Pulmonary artery endothelial cell (primary cell): ENCODE measurements around the gene MCC. TPM values are rescaled to one million over a fixed set of nuclear protein-coding genes. Genes with fewer than 3 reads are reported as not detected.

Source experiments
- DNase-seq: peaks from one replicate; pipeline ENCODE4 v3.0.0-alpha.2; 2011; ENCODE audit warnings: low read depth, low spot score
- total RNA-seq: library from RNA; depleted of rRNA; stranded (reverse); fragments of >200 nt; gene quantifications from 2 replicates; pipeline ENCODE4 v1.2.3, GENCODE V29; 2014

Gene MCC
- total RNA-seq, 1 donor from 2014 or later = 44.7 TPM

DNA sequence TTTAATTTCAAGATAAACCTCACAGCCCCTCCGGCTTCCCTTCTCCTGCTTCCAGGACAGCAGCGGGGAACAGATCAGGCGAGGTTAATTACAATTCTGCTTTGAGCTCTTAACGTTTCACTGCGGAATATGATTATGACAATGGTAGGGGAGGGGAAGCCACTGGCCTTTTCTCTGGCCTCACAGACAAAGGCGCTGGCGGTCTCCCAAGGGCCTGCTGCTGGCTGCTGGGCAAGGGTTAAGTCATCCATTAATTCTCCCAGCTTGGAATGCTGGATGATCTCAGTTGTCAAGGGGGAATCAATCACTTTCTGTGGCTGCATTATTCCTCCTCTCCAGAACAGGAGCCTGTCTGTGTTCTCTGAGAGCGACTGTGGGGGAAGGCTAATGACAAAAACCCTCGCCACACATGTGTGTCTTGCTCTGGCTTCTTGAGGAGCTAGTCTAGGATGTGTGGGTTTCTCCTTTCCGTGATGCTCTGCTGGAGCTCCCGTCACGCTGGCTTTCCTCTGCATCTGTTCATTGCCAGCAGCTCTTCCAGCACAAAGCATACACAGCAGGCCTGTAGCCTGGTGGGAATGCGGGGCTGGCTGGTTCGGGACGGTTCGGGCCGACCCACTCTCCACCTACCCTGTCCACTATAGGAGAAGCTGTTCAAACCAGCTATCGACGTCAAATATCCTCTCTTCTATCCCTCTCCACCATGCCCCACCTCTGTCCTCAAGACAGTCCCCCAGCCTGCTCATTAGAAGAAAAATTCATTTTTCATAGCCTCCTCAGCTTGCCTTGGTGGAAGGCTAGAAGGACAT lies 428.8 kb downstream of the MCC start:
- peak; percentile 58 for DNase-seq

DNA sequence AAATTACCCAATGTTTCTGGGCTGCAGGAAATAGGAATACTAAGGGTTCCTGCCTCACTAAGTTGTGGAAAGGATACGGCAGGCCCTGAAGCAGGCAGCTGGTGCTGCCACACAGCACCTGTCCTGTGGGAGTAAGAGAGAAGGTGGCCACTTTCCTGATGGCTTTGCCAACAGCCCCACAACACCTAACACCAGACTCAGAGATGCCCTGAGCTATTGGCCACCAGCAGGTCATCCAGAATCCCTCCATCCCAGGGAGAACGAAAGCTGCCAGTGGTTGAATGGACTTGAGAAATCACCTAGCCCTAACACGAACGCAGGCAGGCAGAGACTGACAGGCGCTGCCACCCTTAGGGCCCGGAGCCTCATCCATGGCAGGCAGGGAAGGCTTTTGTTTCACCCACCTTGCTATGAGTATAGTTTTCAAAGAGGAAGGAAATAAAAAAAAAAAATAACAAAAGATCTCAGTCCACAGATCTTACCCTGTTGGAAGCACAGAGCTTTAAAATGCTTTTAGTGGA lies 429.5 kb downstream of the MCC start:
- no peak for DNase-seq

DNA sequence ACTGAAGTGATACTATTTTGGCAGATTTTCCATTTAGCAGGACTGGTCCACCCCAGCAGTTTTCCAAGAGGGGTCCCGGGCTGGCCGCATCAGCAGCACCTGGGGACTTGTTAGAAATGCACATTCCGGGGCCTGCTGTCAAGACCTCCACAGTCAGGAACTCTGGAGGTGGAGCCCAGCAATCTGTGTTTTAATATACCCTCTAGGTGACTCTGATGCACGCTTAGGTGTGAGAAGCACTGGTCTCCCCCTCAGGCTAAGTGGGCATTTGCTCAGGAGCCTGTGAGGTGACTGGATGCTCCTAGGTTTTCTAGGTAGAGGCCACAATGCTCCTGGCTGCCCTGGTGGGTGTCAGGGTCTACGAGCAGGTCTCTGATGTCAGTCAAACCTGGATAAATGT lies 430.0 kb downstream of the MCC start:
- DNase-seq = no peak

DNA sequence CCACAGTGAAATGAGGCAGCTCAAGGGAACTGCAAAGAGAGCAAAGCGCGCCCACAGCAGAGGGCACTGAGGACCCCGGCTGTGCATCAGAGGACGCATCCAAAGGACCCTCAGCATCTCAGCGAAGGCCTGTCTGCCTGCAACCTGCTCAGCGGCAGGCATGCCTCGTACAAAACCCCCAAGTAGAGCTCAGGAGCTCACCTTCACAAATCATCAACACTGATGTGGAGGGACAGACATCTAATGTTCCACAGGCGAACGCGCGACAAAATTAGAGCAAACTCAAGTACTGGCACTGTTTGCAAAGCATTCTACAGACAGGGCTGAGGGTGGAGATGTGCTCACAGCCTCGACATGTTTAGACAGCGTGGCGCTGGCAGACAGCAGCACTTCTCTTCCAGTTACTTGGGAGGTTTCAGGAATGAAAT lies 430.7 kb downstream of the MCC start:
- no peak for DNase-seq

DNA sequence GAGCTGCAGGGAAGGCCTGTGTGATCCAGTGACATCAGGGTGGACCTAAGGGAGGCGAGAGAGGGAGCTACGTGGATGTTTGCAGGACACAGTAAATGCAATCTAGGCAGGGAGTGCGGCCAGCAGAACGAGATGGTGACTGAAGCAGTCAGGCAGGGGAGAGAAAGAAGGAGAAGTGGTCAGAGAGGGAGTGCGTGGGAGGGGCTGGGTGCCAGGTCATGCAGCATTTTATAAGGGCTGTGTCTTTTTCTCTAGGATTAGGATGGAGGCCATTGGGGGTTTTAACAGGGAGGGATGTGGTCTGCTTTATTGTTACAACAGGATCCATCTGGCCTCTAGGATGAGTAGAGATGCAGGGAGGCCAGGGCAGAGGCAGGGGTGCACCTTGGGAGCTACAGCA lies 431.3 kb downstream of the MCC start:
- no peak for DNase-seq

DNA sequence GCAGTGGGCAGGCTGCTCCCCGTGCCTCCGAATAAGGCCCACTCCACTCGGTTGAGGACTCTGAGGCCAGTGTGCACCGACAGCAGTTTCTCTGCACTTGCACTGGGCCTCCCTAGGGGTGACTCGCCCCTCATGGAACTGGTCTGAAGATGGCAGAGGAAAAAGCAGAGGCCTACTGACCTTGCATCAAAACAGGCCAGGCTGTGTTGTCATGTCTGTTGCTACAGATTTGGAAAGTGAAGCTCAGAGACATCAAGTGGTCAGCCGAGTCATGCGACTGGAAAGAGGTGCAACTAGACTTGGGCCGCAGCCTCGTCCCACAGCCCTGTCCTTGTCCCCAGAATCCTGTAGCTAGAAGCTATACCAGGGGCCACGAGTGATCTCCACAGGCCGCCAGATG lies 433.4 kb downstream of the MCC start:
- DNase-seq = no peak

DNA sequence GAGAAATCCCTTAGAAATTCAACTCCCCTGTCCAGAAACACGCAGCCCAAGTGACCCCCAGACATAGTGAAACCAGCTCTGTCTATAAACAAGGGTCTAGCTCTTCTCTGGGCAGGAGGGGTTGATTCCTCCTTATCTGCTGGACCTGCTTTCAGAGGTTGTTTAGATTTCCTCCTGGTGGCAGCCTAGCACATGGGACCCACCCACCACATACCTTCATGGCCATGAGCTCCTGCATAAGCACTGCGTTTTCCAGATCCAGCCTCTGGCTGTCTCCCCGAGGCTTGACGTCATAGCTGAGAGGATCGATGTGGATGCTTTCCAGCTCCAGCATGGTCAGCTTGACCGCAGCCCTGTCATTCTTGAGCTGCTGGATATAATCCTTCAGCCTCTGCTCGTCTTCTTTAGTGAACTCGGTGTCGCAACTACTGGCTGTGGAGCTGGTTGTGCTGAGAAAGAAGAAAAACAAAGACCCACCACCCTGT lies 434.7 kb downstream of the MCC start:
- DNase-seq = no peak

DNA sequence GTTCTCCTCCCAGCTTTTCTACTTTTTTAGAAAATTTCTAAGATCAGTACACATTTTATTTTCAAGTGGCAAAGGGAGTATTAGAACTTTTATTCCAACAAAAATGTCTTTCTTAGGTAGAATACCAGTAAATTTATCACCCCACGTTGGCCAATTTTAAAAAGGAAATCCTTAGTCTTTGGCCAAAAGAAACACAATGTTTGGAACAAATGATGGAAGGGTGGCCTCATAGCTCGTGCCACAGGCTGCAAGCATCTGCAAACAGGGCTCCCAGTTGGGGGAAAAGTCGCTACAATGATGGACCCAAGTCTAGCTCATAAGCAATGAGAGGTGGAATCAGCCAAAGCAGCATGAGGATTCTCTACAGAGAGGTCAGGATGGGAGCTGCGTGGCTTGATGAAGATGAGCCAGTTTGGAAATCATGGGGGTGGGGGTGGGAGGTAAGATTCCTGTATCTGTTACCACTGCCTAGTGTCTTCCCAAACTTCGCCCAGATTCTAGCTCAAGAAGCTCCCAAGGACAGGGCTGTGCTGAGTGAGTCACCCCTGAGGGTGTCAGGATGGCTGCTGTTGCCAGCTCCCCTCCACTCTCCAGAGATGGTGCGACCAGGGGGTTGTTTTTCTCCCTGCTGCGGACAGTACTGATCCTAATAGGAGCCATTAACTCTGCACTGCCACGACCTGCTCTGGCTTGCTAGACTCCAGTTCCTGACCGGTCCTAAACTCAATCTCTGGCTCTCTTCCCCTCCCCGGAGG lies 436.0 kb downstream of the MCC start:
- no peak for DNase-seq

DNA sequence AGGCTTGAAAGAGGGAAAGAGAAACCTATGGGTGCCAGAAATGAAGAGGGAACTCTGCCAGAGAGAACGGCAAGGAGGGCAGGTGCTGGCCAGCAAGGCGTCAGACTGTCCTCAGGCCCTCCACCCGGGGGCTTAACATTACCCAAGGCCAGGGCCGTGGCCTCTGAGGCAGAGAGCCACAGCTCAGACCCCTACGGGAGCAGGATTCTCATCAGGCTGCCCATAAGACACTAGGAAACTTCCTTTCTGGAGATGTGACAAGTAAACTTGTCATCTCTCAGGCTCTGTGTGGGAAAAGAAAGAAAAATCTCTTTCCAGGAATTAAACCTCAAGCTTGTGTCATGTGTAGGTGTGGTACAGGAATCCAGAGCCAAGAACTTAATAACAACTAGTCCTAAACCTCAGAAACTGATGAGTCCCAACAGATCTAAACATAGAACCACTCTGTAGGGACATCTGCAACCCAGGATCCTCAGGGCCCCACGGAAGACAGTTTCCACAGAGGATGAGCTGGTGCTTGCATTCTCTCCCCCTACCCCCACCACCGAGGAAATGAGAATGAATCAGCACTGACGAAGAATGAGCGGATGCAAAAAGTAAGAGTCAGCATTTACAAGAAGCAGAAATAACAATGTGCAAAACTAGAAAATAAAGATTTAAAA lies 437.4 kb downstream of the MCC start:
- peak; percentile 57 for DNase-seq

DNA sequence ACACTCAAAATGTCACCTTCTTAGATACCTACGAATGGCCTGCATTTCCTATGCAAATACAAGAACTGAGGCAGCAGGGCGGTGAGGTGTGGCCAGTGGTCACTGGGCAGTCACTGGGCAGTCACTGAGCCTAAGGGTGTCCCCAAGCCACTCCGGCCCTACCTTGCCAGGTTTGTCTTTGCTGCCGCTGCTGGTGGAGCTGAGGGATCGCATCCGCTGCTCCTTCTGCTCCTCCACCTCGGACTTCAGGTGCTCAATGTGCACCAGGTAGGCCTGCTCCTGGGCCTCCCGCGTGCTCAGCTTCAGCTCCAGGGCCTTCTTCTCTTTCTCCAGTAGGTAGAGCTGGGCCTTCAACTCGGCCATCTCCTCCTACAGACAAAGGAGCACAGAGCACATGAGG lies 439.3 kb downstream of the MCC start:
- DNase-seq = no peak

DNA sequence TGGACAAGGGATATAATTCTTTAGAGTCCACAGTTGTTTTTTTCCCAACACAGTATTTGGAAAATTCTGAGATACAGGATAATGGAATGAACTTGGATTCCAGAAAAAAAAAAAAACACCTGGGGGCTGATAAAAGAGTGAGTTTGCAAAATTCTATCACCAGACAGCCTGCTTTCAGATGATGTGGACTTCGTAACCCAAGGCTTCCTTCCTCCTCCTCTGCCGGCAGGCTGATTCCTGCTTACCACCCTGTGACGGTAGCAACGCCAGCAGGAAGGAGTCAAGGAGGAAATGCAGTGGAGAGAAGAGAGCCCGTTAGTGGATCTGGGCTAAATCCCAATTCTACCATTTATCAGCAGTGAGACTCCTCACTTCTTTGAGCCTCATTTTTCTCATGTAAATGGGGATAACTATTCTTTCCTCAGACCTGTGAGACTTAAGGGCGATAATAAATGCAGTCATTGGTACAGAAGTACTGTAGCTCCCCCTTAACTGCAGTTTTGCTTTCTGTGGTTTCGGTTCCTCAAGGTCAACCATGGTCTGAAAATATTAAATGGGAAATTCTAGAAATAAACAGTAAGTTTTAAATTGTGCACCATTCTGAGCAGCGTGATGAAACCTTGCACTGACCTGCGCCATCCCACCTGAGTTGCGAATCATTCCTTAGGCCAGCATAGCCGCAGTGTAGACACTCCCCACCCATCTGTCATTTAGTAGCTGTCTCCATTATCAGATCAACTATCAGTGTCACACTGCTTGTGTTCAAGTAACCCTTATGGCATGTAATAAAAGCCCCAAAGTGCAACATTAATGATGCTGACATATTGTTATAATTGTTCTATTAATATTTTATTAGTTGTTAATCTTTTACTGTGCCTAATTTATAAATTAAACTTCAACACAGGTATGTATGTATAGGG lies 440.3 kb downstream of the MCC start:
- no peak for DNase-seq

DNA sequence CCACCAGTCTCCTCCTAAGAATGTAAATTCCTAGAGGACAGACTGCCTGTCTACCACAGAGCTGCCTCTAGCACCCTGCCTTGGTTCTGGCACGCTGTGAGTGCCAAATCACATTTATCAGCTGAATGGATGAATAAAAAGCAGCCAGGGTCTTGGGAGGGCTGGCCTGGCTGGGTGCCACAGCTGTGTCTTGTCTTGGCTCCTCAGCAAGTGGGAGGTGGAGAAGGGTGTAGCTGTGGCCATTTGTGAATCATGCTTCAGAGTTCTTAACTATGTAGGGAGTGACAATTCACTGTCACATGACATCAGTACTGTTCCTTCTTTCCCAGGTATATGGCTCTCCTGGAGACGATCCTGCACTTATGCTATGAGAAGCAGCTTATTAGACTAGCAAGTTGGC lies 441.0 kb downstream of the MCC start:
- DNase-seq = no peak

DNA sequence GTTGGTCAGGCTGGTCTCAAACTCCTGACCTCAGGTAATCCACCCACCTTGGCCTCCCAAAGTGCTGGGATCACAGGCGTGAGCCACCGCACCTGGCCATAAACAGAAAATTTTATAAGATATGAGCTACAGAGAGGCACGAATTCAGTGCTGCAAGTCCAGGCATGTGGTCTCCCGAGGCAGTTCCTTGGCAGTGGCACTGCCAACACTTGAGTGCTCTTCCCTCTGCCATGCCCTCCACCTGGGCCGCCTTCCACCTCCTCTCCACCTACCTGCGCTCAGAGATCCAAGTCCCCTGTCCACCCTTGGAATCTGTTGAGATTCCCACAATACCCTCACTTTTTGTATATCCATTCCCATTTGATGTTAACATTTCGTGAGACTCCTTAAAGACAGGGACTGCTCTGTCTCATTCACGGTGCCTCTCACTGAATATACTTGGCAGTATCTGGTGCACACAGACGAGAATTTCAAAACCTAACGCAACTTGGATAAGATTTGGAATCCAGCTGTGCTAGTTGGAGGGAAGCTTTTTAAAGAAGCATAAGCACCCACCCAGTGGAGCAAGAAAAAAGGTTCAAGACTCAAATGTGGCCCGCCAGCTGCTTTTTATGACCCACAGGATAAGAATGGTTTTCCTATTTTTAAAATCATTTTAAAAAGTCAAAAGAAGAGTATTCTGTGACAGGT lies 443.3 kb downstream of the MCC start:
- DNase-seq = no peak

DNA sequence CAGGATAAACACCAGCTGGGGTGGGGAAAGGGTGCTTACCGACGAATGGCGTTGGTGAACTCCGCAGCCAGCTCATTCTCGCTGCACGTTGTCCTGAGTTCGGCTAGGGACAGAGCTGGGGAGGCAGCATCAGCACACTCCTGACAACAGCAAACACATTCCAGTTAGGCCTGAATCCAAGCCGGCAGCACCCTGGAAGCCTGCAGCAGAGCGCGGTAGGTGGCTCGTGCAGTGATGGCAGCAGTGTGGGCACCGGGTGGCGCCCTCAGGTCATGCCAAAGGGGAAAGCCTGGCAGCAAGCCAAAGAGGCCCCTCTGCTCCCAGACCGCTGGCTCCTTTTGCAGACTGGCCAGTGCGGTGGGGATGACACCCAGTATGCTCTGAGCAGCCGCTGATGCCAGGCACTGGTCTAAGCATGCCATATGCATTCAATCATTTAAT lies 444.7 kb downstream of the MCC start:
- no peak for DNase-seq

DNA sequence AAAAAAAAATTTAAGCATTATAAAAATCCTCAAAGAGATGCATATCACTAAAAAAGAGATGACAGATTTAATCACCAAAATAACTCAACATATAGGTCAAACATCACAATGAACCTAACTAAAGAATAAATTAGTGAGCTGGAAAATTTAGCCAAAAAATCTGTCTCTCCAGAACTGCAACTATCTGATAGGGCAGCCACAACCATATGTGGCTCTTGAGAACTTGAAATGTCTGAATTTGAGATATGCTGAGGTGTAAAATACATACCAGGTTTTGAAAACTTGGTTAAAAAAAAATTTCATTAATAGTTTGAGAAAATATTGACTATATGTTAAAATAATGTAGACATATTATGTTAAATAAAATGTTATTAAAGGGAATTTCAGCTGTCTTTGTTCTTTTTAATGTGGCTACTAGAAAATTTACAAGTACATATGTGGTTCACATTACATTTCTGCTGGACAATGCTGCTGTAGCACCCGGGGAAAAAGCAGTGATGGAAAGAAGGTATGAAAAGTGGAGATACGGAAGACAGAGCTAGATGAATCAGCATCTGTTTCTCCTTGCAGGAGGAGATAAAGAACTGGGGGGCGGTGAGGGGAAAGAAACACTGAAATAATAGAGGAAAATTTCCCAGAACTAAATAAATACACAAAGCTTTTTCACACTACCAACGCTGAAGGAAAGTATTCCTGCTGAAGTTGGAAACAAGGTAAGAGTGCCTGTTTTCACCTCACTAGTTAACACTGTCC lies 445.6 kb downstream of the MCC start:
- no peak for DNase-seq

DNA sequence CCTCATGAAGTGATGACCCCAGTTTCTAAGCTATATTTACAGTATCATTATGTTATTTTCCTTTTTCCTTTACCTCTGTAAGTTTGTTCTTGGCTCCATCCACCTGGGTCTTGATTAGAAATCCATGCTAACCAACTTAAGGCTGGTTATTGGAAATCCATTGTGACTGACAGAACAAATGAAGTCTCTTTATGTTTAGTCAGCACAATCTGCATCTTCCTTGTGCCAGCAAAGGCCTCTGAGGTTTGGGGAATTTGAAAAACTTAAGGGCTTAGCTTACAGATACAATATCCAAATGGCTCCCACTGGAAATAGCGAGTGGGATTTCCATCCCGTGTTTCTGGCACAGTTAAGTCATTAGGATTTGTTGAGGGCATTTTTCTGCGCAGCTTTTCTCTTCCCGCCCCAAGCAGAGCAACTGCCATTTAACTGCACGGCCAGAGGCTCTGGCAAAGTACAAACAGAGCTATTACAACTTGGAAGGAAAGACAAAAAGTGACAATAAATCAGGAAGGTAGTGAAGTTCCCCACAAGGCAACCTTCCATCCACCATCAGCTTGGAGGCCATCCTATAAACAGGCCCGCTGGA lies 447.5 kb downstream of the MCC start:
- no peak for DNase-seq

DNA sequence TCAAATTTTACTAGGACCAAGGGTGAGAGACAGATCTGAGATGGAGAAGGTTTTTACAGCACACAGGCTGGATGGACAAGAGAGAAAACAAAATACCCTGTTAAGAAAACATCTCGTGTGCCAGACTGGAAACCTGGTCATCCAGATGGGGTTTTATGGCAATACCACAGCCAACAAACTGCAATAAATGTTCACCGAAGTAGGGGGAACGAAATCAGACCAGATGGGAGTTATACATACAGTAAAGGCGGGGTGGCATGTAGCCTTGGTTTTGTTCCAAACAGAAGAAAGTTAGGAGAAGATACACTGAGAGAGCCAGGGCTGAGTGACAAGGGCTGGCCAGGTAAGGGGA lies 448.3 kb downstream of the MCC start:
- DNase-seq = no peak

DNA sequence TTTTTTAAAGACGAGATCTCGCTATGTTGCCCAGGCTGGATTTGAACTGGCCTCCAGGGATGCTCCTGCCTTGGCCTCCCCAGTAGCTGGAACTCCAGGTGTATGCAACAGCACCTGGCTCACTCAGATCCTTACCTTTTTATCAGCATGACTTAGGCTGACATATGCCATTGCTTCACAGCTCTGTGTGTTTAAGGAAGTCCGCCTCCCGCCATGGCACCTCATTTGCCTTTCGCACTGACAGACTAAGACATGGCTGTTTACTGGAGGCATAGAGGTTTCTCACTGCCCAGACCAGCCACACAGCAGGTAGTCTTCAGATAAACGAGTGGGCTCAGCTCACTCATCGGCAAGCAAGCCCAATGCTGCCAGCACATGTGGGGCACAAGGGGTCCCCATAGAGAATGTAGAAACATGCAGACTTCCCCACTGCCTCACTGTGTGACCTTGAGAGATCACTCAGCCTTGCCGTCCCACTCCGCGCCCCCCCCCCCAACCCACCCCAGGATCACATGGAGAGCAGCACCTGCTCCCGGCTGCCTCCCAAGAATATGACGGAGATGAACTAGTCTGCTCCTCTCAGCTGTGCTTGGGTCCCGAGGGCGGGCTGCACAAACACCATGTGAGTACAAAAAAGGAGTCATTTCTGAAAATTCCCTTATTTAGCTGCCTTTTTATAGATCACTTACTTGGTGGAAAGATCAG lies 448.9 kb downstream of the MCC start:
- no peak for DNase-seq

DNA sequence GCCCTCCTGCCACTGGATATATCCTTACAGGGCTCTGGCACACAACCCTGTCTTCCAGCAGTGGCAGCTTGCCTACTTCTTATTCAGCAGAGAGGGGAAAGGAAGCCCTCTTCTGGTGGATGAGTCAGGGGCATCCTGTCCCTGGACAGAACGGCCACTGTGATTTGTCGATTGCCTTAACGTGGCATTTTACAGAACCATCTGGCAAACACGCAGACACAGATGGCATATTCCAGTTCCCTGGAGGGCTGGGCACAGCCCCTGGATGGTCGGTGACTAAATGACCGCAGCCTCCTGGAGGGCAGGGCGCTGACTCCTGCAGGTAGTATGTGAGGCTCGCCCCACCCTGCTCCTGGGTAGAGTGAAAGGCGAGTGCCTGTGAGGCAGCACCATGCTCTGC lies 449.5 kb downstream of the MCC start:
- peak; percentile 54 for DNase-seq
